Endodermal cell (in vitro differentiated cells): ENCODE data around the gene SLC6A12. TPM values are rescaled to one million over a fixed set of nuclear protein-coding genes. Genes with fewer than 3 reads are reported as not detected.
A peak's percentile ranks its signal among the peaks of the same experiment; 100 is the strongest.

Experiments used
- DNase-seq: peaks from one replicate; pipeline ENCODE4 v3.0.0-alpha.2; 2017
- H3K27ac ChIP-seq: 2 replicates; pipeline ENCODE4 v1.5.1; 2013; ENCODE audit warnings: mild to moderate bottlenecking, low read depth, low read length, moderate library complexity
- H3K27me3 ChIP-seq: 2 replicates; pipeline ENCODE4 v1.6.1; 2013; ENCODE audit warnings: mild to moderate bottlenecking, low read length, moderate library complexity; ENCODE audit not compliant: insufficient read depth, control insufficient read depth, poor library complexity, severe bottlenecking
- H3K36me3 ChIP-seq: 2 replicates; pipeline ENCODE4 v1.7.0; 2013; ENCODE audit warnings: mild to moderate bottlenecking, low read length, moderate library complexity; ENCODE audit not compliant: control insufficient read depth, insufficient read depth
- H3K4me1 ChIP-seq: one replicate; pipeline ENCODE4 v1.7.0; 2013; ENCODE audit warnings: low read length; ENCODE audit not compliant: control insufficient read depth, insufficient read depth
- H3K4me3 ChIP-seq: 2 replicates; pipeline ENCODE4 v1.5.1; 2013; ENCODE audit warnings: mild to moderate bottlenecking, low read length, moderate library complexity
- H3K9ac ChIP-seq: 2 replicates; pipeline ENCODE4 v1.6.1; 2013; ENCODE audit warnings: mild to moderate bottlenecking, low read length, moderate library complexity; ENCODE audit not compliant: poor library complexity, severe bottlenecking; ENCODE audit errors: extremely low read depth
- H3K9me3 ChIP-seq: 2 replicates; pipeline ENCODE4 v1.6.1; 2013; ENCODE audit warnings: mild to moderate bottlenecking, low read length, moderate library complexity; ENCODE audit not compliant: control insufficient read depth
- H3K27ac Mint-ChIP-seq: 2 replicates; pipeline ENCODE4 v1.8.0; 2020; ENCODE audit warnings: mixed read lengths
- H3K27me3 Mint-ChIP-seq: 2 replicates; pipeline ENCODE4 v1.8.0; 2021; ENCODE audit warnings: mild to moderate bottlenecking, mixed read lengths; ENCODE audit not compliant: insufficient read depth
- H3K36me3 Mint-ChIP-seq: 2 replicates; pipeline ENCODE4 v1.8.0; 2020; ENCODE audit warnings: low read depth, mixed read lengths
- H3K4me1 Mint-ChIP-seq: 2 replicates; pipeline ENCODE4 v1.8.0; 2020; ENCODE audit warnings: mixed read lengths
- H3K4me3 Mint-ChIP-seq: 2 replicates; pipeline ENCODE4 v1.8.0; 2020; ENCODE audit warnings: mild to moderate bottlenecking, moderate library complexity, mixed read lengths
- H3K9me3 Mint-ChIP-seq: 2 replicates; pipeline ENCODE4 v1.8.0; 2020; ENCODE audit warnings: mild to moderate bottlenecking, mixed read lengths
- WGBS, 2 experiments: methylation state at CpG; one replicate each; pipeline versions ENCODE4 v1.1.5 to v1.1.7; 2013; ENCODE audit warnings: missing lambda C conversion rate in 2 of 2, mixed read lengths in 1 of 2; ENCODE audit not compliant: insufficient coverage in 1 of 2, insufficient read length in 1 of 2; 5-methylcytosine and 5-hydroxymethylcytosine counted together
- total RNA-seq, 2 donors: library from RNA; stranded (reverse); fragmentation: NEBNext Ultra II Directional in 1 of 2; extraction: Animal tissue kit (Norgen Biotek cat#: 25700) in 1 of 2; gene quantifications; 2 replicates in 1 of 2; 3 replicates in 1 of 2; pipeline ENCODE4 v1.2.1, GENCODE V29; 2021
- TF ChIP-seq, protein P1 (sequence below): fragments of 200-600 bp; sonication (generic); conservative IDR thresholded peaks from 2 replicates; pipeline ENCODE4 v1.5.0; 2021; ENCODE audit warnings: antibody characterized with exemption, mild to moderate bottlenecking

SLC6A12 gene
- total RNA-seq, 2 donors from 2014 or later = 0.58 to 1.3 TPM

DNA sequence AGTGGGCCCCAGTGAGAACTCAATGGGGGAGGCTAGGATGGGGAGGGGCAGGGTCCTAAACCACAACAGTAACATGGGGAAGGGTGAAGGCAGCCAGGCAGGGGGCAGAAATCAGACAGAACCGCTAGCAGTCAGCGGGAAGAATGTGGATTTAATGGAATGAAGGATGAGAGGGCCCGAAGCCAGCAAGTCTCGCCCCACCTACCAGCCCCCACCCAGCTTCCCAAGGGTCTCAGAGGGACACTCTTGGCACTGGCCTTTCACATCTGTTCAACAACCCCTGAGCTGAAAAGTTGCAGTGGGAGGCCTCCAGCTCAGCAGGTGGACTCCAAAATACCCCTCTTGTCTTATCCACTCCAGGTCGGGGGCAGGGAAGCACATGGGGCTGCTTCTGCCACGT lies 6.5 kb upstream of the SLC6A12 start:
- Histone ChIP-seq H3K27me3 (peaks cover 10% of the 10 kb centered on the region), H3K9ac (no peak overlapping the region), H3K9me3 (no peaks in the 10 kb centered on the region), H3K27ac (no peak overlapping the region), H3K4me1 (no peaks in the 10 kb centered on the region), H3K36me3 (no peaks in the 10 kb centered on the region), H3K4me3 (no peak overlapping the region)
- Mint-ChIP-seq H3K27me3 (peaks cover 31% of the 10 kb centered on the region), H3K27ac (no peak overlapping the region), H3K4me3 (no peak overlapping the region), H3K36me3 (no peaks in the 10 kb centered on the region), H3K4me1 (peaks cover 7% of the 10 kb centered on the region), H3K9me3 (no peaks in the 10 kb centered on the region)
- WGBS, 2 experiments = 60 to 84% methylated on average over 1 to 6 of the region's 6 CpGs
- TF ChIP-seq, protein P1, sequence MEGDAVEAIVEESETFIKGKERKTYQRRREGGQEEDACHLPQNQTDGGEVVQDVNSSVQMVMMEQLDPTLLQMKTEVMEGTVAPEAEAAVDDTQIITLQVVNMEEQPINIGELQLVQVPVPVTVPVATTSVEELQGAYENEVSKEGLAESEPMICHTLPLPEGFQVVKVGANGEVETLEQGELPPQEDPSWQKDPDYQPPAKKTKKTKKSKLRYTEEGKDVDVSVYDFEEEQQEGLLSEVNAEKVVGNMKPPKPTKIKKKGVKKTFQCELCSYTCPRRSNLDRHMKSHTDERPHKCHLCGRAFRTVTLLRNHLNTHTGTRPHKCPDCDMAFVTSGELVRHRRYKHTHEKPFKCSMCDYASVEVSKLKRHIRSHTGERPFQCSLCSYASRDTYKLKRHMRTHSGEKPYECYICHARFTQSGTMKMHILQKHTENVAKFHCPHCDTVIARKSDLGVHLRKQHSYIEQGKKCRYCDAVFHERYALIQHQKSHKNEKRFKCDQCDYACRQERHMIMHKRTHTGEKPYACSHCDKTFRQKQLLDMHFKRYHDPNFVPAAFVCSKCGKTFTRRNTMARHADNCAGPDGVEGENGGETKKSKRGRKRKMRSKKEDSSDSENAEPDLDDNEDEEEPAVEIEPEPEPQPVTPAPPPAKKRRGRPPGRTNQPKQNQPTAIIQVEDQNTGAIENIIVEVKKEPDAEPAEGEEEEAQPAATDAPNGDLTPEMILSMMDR = no peak
- no peak for DNase-seq

DNA sequence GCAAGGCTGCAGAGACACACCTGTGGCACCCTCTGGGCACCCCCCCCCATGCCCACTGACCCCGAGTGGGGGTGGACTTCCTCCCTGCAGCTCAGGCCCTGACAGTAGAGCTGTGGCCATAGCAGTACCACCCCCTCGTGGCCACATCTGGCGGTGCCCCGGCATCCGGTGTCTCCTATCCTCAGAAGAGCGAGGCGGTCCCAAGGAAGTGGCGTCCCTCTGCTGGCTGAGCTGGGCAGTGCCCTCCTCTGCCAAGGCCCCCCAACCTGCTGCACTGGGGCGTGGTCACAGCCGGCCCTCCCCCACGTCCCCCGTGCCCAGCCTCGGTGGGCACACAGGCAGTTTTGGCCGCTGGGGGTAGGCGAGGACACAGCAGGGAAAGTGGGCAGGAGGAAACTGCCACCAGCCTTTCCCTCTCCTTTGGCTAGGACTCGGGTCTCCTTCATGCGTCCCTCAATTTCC lies 6.0 kb upstream of the SLC6A12 start:
- H3K9ac ChIP-seq = no peak overlapping the region
- peaks cover 15% of the 10 kb centered on the region for H3K27me3 ChIP-seq
- H3K4me1 ChIP-seq = no peaks in the 10 kb centered on the region
- no peaks in the 10 kb centered on the region for H3K36me3 ChIP-seq
- no peak overlapping the region for H3K4me3 ChIP-seq
- Mint-ChIP-seq H3K4me1 (peaks cover 7% of the 10 kb centered on the region), H3K36me3 (no peaks in the 10 kb centered on the region), H3K4me3 (no peak overlapping the region), H3K27me3 (peaks cover 36% of the 10 kb centered on the region), H3K9me3 (no peaks in the 10 kb centered on the region), H3K27ac (no peak overlapping the region)
- TF ChIP-seq, protein P1 = peak; percentile 100
- DNase-seq = peak; percentile 99
- no peak overlapping the region for H3K27ac ChIP-seq
- WGBS, 2 experiments = 16 to 39% methylated on average over 9 to 16 of the region's 17 CpGs
- no peaks in the 10 kb centered on the region for H3K9me3 ChIP-seq

DNA sequence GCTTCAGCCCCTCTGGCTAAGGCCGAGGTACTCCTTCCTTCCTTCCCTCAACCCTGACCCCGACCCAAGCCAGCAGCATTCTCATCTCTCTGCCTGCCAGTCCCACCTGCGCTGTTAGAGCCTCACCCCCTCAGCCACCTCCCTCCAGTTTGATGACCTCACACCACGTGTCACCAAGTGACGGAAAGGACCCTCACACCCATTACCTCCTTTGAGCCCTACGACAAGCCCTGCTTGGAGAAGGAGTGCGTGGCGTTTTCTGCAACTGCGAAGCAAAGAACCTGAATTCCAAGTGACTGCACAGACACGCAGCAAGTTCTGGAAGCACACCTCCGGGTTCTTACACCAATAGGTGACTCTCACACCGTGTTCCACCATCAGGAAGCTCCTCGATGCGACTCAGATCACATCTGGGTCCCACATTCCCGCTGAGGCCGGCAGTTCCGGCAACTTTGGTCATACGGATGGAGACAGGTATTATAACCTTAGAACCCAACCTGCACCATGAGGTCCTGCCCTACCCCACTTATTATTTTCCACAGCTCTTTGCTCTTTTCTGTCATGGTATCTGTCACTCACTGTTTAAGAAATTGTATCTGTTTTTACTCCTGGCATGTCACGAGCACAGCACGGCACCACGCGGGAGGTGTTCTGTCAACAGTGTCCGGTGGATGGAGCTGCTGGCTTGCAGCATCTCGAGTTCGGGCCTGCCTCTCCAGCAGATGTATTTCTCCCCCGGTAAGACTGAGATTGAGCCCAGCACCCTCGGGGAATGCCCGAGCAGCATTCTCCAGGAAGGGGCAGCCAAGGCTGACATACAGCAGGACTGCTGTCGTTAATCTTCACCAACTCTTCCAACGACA lies 5.0 kb upstream of the SLC6A12 start:
- H3K27me3 ChIP-seq = peaks cover 25% of the 10 kb centered on the region
- Mint-ChIP-seq H3K27me3 (peaks cover 44% of the 10 kb centered on the region), H3K9me3 (no peaks in the 10 kb centered on the region)

More for the DNA sequence above, 5.0 kb upstream of the SLC6A12 start:
- Histone ChIP-seq H3K4me3 (no peak overlapping the region), H3K9ac (no peak overlapping the region), H3K27ac (no peak overlapping the region), H3K36me3 (no peaks in the 10 kb centered on the region), H3K9me3 (no peaks in the 10 kb centered on the region), H3K4me1 (peaks cover 3% of the 10 kb centered on the region)
- 91 to 92% methylated on average over 26 to 30 of the region's 30 CpGs for WGBS, 2 experiments
- Mint-ChIP-seq H3K27ac (peak overlapping the region; percentile 49), H3K4me3 (no peak overlapping the region), H3K36me3 (no peaks in the 10 kb centered on the region), H3K4me1 (peaks cover 13% of the 10 kb centered on the region)
- no peak for DNase-seq
- TF ChIP-seq, protein P1 = no peak
